ENCODE data around the gene DAAM1. TPM values are rescaled to one million over a fixed set of nuclear protein-coding genes. Genes with fewer than 3 reads are reported as not detected.

DAAM1 gene
- polyA plus RNA-seq, 2 of the 4 experiments (the other 2 are of a cell fraction), result 6.8 to 10.8 TPM

DNA sequence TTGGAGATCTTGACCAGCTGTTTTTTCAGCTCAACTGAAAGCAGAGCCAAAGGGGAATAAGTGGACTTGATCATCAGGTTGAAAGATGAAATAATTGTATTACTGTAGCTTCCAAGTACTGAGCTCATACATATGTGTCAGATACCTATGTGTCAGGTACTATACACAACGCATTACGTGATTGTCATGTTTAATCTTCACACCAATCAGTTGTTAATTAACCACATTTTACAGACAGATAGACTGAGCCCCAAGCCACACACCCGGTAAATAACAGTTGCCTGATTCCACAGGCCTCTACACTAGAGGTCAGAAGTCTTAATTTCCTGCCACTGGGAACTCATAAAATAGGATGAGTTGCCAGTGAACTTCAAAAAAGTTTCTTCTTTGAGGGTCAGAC, 148.2 kb downstream of the DAAM1 start:
- H3K9me3 ChIP-seq, result no peaks in the 10 kb centered on the region
- TF ChIP-seq, protein P1, sequence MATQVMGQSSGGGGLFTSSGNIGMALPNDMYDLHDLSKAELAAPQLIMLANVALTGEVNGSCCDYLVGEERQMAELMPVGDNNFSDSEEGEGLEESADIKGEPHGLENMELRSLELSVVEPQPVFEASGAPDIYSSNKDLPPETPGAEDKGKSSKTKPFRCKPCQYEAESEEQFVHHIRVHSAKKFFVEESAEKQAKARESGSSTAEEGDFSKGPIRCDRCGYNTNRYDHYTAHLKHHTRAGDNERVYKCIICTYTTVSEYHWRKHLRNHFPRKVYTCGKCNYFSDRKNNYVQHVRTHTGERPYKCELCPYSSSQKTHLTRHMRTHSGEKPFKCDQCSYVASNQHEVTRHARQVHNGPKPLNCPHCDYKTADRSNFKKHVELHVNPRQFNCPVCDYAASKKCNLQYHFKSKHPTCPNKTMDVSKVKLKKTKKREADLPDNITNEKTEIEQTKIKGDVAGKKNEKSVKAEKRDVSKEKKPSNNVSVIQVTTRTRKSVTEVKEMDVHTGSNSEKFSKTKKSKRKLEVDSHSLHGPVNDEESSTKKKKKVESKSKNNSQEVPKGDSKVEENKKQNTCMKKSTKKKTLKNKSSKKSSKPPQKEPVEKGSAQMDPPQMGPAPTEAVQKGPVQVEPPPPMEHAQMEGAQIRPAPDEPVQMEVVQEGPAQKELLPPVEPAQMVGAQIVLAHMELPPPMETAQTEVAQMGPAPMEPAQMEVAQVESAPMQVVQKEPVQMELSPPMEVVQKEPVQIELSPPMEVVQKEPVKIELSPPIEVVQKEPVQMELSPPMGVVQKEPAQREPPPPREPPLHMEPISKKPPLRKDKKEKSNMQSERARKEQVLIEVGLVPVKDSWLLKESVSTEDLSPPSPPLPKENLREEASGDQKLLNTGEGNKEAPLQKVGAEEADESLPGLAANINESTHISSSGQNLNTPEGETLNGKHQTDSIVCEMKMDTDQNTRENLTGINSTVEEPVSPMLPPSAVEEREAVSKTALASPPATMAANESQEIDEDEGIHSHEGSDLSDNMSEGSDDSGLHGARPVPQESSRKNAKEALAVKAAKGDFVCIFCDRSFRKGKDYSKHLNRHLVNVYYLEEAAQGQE (IDR thresholded peaks at IDR 0.05), result no peak
- TF ChIP-seq, protein P2, sequence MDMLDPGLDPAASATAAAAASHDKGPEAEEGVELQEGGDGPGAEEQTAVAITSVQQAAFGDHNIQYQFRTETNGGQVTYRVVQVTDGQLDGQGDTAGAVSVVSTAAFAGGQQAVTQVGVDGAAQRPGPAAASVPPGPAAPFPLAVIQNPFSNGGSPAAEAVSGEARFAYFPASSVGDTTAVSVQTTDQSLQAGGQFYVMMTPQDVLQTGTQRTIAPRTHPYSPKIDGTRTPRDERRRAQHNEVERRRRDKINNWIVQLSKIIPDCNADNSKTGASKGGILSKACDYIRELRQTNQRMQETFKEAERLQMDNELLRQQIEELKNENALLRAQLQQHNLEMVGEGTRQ (IDR thresholded peaks at IDR 0.05), result no peak
- ATAC-seq (no peak), DNase-seq (ENCODE audit: low read depth in 1 of 2, low spot score in 1 of 2) (no peak), FAIRE-seq (no peak)
- POLR2A ChIA-PET, result no interaction called here
- H3K4me1 ChIP-seq, result peaks cover 14% of the 10 kb centered on the region; the same call in 2 of the 3 replicates
- no peak overlapping the region for H3K27ac ChIP-seq
- H3K4me3 ChIP-seq, result no peak overlapping the region
- CTCF ChIA-PET, result interaction anchor here (0.6 to 1.2 kb wide), 2 partner anchors 61 to 308 kb away, joined by 3 read pairs; no protein-coding TSS in a partner anchor
- H3K4me2 ChIP-seq, result no peak overlapping the region
- WGBS (ENCODE audit: missing lambda C conversion rate), result 93% methylated on average over 3 of the region's 3 CpGs

DNA sequence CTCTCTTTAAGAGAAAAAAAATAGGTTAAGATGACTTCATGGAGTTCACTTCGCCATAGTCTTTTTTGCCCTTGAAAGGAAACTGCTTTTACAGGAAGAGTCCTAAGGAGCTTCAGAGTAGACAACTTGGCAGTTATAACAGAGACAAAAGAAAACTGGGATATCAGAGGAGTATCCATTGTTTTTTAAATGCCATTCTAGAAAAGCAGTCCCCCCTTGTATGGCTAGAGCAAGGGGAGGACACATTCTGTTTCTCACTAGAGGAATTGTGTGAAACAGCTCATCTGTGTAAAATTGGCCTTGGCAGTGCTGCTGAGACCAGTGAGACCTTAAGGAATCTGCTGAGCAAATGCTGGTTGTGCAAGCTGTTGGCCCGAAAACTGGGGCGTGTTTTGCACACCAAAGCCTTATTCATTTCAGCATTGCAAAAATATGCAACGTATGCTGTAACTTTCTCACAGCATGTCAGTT, 148.7 kb downstream of the DAAM1 start:
- H3K4me1 ChIP-seq, result peaks cover 14% of the 10 kb centered on the region; the same call in 2 of the 3 replicates
- ATAC-seq (no peak), DNase-seq (ENCODE audit: low read depth in 1 of 2, low spot score in 1 of 2) (no peak), FAIRE-seq (no peak)
- no peak overlapping the region for H3K4me3 ChIP-seq
- no peak overlapping the region for H3K4me2 ChIP-seq
- H3K27ac ChIP-seq, result no peak overlapping the region
- ChIA-PET POLR2A (no interaction called here), CTCF (interaction anchor here (0.6 to 1.2 kb wide), 2 partner anchors 61 to 308 kb away, joined by 3 read pairs; no protein-coding TSS in a partner anchor)
- no peak for TF ChIP-seq ZC3H11A (IDR thresholded peaks at IDR 0.05)
- no peak for TF ChIP-seq ZNF302 (CRISPR knock-in tag; IDR thresholded peaks at IDR 0.05)
- TF ChIP-seq, protein P3, sequence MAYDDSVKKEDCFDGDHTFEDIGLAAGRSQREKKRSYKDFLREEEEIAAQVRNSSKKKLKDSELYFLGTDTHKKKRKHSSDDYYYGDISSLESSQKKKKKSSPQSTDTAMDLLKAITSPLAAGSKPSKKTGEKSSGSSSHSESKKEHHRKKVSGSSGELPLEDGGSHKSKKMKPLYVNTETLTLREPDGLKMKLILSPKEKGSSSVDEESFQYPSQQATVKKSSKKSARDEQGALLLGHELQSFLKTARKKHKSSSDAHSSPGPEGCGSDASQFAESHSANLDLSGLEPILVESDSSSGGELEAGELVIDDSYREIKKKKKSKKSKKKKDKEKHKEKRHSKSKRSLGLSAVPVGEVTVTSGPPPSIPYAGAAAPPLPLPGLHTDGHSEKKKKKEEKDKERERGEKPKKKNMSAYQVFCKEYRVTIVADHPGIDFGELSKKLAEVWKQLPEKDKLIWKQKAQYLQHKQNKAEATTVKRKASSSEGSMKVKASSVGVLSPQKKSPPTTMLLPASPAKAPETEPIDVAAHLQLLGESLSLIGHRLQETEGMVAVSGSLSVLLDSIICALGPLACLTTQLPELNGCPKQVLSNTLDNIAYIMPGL (CRISPR knock-in tag; IDR thresholded peaks at IDR 0.05; ENCODE audit: borderline replicate concordance), result no peak
- no peak for TF ChIP-seq CHD4 (IDR thresholded peaks at IDR 0.05; ENCODE audit: borderline replicate concordance)
- TF ChIP-seq, protein P4, sequence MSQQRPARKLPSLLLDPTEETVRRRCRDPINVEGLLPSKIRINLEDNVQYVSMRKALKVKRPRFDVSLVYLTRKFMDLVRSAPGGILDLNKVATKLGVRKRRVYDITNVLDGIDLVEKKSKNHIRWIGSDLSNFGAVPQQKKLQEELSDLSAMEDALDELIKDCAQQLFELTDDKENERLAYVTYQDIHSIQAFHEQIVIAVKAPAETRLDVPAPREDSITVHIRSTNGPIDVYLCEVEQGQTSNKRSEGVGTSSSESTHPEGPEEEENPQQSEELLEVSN (IDR thresholded peaks at IDR 0.05; ENCODE audit: borderline replicate concordance, low read depth), result no peak
- no peak for TF ChIP-seq SREBF2 (IDR thresholded peaks at IDR 0.05)
- no peak for TF ChIP-seq RAD21 (conservative IDR thresholded peaks at IDR 0.05 in 1 of 2, IDR thresholded peaks at IDR 0.05 in 1 of 2)
- no peak for TF ChIP-seq MAZ (IDR thresholded peaks at IDR 0.05; ENCODE audit: borderline replicate concordance, low read depth, low read length)
- TF ChIP-seq, protein P2 (IDR thresholded peaks at IDR 0.05), result no peak
- no peak for TF ChIP-seq PHF8 (IDR thresholded peaks at IDR 0.05; ENCODE audit: borderline replicate concordance, low read depth)
- TF ChIP-seq FOSB (CRISPR knock-in tag; IDR thresholded peaks at IDR 0.05), result no peak
- TF ChIP-seq, protein P5, sequence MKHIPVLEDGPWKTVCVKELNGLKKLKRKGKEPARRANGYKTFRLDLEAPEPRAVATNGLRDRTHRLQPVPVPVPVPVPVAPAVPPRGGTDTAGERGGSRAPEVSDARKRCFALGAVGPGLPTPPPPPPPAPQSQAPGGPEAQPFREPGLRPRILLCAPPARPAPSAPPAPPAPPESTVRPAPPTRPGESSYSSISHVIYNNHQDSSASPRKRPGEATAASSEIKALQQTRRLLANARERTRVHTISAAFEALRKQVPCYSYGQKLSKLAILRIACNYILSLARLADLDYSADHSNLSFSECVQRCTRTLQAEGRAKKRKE (CRISPR knock-in tag; IDR thresholded peaks at IDR 0.05; ENCODE audit: low read depth), result no peak
- TF ChIP-seq TP53 (CRISPR knock-in tag; IDR thresholded peaks at IDR 0.05), result no peak
- TF ChIP-seq, protein P6, sequence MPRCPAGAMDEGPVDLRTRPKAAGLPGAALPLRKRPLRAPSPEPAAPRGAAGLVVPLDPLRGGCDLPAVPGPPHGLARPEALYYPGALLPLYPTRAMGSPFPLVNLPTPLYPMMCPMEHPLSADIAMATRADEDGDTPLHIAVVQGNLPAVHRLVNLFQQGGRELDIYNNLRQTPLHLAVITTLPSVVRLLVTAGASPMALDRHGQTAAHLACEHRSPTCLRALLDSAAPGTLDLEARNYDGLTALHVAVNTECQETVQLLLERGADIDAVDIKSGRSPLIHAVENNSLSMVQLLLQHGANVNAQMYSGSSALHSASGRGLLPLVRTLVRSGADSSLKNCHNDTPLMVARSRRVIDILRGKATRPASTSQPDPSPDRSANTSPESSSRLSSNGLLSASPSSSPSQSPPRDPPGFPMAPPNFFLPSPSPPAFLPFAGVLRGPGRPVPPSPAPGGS (IDR thresholded peaks at IDR 0.05), result no peak
- TF ChIP-seq, protein P7, sequence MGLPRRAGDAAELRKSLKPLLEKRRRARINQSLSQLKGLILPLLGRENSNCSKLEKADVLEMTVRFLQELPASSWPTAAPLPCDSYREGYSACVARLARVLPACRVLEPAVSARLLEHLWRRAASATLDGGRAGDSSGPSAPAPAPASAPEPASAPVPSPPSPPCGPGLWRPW (IDR thresholded peaks at IDR 0.05), result no peak
- 95% methylated on average over 4 of the region's 4 CpGs for WGBS (ENCODE audit: missing lambda C conversion rate)
- no peaks in the 10 kb centered on the region for H3K9me3 ChIP-seq

All from A549 (cell line).